Measurements from ENCODE around the gene RNF115.

The RNF115 gene

GRCh38 chr1:145692785-145693443, 131.0 kb downstream of the RNF115 start:
- DNase-seq, result no peak

- DNase-seq, result no peak
Observed at GRCh38 chr1:145690587-145691558, 133.0 kb downstream of the RNF115 start.

- no peak for DNase-seq
Observed at GRCh38 chr1:145689922-145690321, 134.0 kb downstream of the RNF115 start.

GRCh38 chr1:145688924-145689323, 135.0 kb downstream of the RNF115 start:
- no peak for DNase-seq
